Panc1 (cell line): ENCODE data around the gene PGBD5. TPM values are rescaled to one million over a fixed set of nuclear protein-coding genes. Genes with fewer than 3 reads are reported as not detected.
A peak's percentile ranks its signal among the peaks of the same experiment; 100 is the strongest.

Experiments used
- ATAC-seq: fragments of 200-7000 bp; cut with Tn5 transposase; 2 replicates; pipeline ENCODE4 v1.9.1; 2020; ENCODE audit warnings: mild to moderate bottlenecking, moderate library complexity
- BruUV-seq: library from RNA; stranded (reverse); fragments of 400-500 nt; replicated peaks from 2 replicates; lab custom pipeline; 2021; lab: Mats Ljungman, UMichigan
- CTCF ChIA-PET: fragments of 300-600 bp; sonication (Branson Sonifier 250); formaldehyde crosslinking; loops from one replicate; lab custom pipeline; 2022; ENCODE audit warnings: antibody characterized with exemption; lab: Charles Lee
- POLR2A ChIA-PET: fragments of 300-600 bp; sonication (Branson Sonifier 250); formaldehyde crosslinking; loops from one replicate; lab custom pipeline; 2022; ENCODE audit warnings: antibody characterized with exemption; lab: Charles Lee
- DNase-seq: peaks from one replicate; pipeline ENCODE4 v3.0.0-alpha.2; 2010; ENCODE audit warnings: low read depth, low spot score
- H3K27ac ChIP-seq: 2 replicates; pipeline ENCODE4 v1.5.1; 2011; ENCODE audit warnings: mild to moderate bottlenecking, low read length, inconsistent platforms
- H3K27me3 ChIP-seq: fragments of 200-500 bp; sonication (Bioruptor generic); 2 replicates; pipeline ENCODE4 v1.6.0; 2014; ENCODE audit warnings: low read length, inconsistent platforms; ENCODE audit not compliant: control insufficient read depth, insufficient read depth
- H3K36me3 ChIP-seq: fragments of 200-500 bp; sonication (Bioruptor generic); 2 replicates; pipeline ENCODE4 v1.5.1; 2014; ENCODE audit warnings: inconsistent platforms, mild to moderate bottlenecking, low read length, moderate library complexity; ENCODE audit not compliant: control insufficient read depth, insufficient read depth
- H3K4me1 ChIP-seq: 2 replicates; pipeline ENCODE4 v1.5.1; 2011; ENCODE audit warnings: inconsistent platforms, mild to moderate bottlenecking, low read length, moderate library complexity; ENCODE audit not compliant: control insufficient read depth, insufficient read depth
- H3K4me3 ChIP-seq, 2 experiments: 2 replicates each; pipeline ENCODE4 v1.5.1; 2011 to 2012; ENCODE audit warnings: low read depth in 2 of 2, low read length in 2 of 2, mild to moderate bottlenecking in 2 of 2, inconsistent platforms in 1 of 2, moderate library complexity in 1 of 2
- H3K9me3 ChIP-seq: fragments of 200-500 bp; sonication (Bioruptor generic); 2 replicates; pipeline ENCODE4 v1.5.1; 2014; ENCODE audit warnings: low read depth, mild to moderate bottlenecking, inconsistent platforms, low read length, moderate library complexity; ENCODE audit not compliant: control insufficient read depth, insufficient read depth
- POLR2AphosphoS5 ChIP-seq: IDR thresholded peaks from 2 replicates; pipeline ENCODE4 v1.6.1; 2012; ENCODE audit warnings: mild to moderate bottlenecking, low read depth, low read length, moderate library complexity
- SIN3A ChIP-seq: IDR thresholded peaks from 2 replicates; pipeline ENCODE4 v1.6.1; 2012; ENCODE audit warnings: low read depth, mild to moderate bottlenecking, low read length, moderate library complexity, borderline replicate concordance; ENCODE audit not compliant: insufficient read depth
- TCF7L2 ChIP-seq: IDR thresholded peaks from 2 replicates; pipeline ENCODE4 v1.6.1; 2011; ENCODE audit warnings: mild to moderate bottlenecking, low read depth, low read length, inconsistent platforms
- in situ Hi-C: cut with HindIII; loops from 2 replicates; pipeline ENCODE4 v1.10.0; 2016; ENCODE audit warnings: low sequenced_read_pairs, low pct_unique_long_range_greater_than_20kb
- intact Hi-C: fragments of 100-400 bp; cut with micrococcal nuclease; formaldehyde crosslinking; loops from one replicate; pipeline ENCODE4 v1.10.0; 2022; ENCODE audit not compliant: unreplicated experiment
- total RNA-seq: library from RNA; stranded (reverse); gene quantifications from one replicate; pipeline ENCODE4 v1.2.1, GENCODE V29; 2021; ENCODE audit not compliant: unreplicated experiment
- TF ChIP-seq, protein P1 (sequence below), 2 experiments: IDR thresholded peaks; 2 replicates each; pipeline ENCODE4 v1.6.1; 2011 to 2012; ENCODE audit warnings: low read depth in 2 of 2, control low read depth in 1 of 2, low read length in 1 of 2, mild to moderate bottlenecking in 1 of 2, moderate library complexity in 1 of 2; ENCODE audit not compliant: insufficient read depth in 1 of 2
- TF ChIP-seq, protein P2 (sequence below): fragments of 450-650 bp; IDR thresholded peaks from 2 replicates; pipeline ENCODE4 v1.5.1; 2017; ENCODE audit warnings: mild to moderate bottlenecking

PGBD5 gene
- total RNA-seq, 1 experiment from 2014 or later = 0.05 TPM

DNA sequence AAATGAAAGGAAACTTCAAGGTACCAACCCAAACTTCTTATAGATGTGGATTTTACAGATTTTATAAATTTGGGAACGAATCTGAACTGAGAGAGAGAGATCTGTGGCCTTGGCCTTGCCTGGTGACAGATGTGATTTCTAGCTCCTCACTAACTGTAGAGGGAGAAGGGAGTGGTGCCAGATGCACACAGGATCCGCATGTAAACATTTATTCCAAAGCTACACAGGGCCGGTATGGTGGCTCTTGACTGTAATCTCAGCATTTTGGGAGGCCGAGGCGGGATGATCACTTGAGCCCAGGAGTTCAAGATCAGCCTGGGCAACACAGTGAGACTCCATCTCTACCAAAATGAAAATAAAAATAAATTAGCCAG, 77.1 kb downstream of the PGBD5 start:
- BruUV-seq = no TSS peak
- ATAC-seq = no peak
- intact Hi-C loops = no loop called here
- Histone ChIP-seq H3K36me3 (no peaks in the 10 kb centered on the region), H3K4me1 (no peaks in the 10 kb centered on the region), H3K27ac (no peak overlapping the region), H3K4me3 (no peak overlapping the region), H3K9me3 (no peaks in the 10 kb centered on the region), H3K27me3 (peaks cover 9% of the 10 kb centered on the region)
- in situ Hi-C loops = no loop called here
- no peak for TF ChIP-seq TCF7L2
- no peak for TF ChIP-seq SIN3A
- TF ChIP-seq, protein P1, sequence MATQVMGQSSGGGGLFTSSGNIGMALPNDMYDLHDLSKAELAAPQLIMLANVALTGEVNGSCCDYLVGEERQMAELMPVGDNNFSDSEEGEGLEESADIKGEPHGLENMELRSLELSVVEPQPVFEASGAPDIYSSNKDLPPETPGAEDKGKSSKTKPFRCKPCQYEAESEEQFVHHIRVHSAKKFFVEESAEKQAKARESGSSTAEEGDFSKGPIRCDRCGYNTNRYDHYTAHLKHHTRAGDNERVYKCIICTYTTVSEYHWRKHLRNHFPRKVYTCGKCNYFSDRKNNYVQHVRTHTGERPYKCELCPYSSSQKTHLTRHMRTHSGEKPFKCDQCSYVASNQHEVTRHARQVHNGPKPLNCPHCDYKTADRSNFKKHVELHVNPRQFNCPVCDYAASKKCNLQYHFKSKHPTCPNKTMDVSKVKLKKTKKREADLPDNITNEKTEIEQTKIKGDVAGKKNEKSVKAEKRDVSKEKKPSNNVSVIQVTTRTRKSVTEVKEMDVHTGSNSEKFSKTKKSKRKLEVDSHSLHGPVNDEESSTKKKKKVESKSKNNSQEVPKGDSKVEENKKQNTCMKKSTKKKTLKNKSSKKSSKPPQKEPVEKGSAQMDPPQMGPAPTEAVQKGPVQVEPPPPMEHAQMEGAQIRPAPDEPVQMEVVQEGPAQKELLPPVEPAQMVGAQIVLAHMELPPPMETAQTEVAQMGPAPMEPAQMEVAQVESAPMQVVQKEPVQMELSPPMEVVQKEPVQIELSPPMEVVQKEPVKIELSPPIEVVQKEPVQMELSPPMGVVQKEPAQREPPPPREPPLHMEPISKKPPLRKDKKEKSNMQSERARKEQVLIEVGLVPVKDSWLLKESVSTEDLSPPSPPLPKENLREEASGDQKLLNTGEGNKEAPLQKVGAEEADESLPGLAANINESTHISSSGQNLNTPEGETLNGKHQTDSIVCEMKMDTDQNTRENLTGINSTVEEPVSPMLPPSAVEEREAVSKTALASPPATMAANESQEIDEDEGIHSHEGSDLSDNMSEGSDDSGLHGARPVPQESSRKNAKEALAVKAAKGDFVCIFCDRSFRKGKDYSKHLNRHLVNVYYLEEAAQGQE (IDR thresholded peaks at IDR 0.05; ENCODE audit: insufficient read depth in 1 of 2, low read depth in 2 of 2, low read length in 1 of 2) = no peak
- TF ChIP-seq, protein P2, sequence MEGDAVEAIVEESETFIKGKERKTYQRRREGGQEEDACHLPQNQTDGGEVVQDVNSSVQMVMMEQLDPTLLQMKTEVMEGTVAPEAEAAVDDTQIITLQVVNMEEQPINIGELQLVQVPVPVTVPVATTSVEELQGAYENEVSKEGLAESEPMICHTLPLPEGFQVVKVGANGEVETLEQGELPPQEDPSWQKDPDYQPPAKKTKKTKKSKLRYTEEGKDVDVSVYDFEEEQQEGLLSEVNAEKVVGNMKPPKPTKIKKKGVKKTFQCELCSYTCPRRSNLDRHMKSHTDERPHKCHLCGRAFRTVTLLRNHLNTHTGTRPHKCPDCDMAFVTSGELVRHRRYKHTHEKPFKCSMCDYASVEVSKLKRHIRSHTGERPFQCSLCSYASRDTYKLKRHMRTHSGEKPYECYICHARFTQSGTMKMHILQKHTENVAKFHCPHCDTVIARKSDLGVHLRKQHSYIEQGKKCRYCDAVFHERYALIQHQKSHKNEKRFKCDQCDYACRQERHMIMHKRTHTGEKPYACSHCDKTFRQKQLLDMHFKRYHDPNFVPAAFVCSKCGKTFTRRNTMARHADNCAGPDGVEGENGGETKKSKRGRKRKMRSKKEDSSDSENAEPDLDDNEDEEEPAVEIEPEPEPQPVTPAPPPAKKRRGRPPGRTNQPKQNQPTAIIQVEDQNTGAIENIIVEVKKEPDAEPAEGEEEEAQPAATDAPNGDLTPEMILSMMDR = no peak
- TF ChIP-seq POLR2AphosphoS5 = no peak
- ChIA-PET POLR2A (no interaction called here), CTCF (no interaction called here)
- DNase-seq = no peak

DNA sequence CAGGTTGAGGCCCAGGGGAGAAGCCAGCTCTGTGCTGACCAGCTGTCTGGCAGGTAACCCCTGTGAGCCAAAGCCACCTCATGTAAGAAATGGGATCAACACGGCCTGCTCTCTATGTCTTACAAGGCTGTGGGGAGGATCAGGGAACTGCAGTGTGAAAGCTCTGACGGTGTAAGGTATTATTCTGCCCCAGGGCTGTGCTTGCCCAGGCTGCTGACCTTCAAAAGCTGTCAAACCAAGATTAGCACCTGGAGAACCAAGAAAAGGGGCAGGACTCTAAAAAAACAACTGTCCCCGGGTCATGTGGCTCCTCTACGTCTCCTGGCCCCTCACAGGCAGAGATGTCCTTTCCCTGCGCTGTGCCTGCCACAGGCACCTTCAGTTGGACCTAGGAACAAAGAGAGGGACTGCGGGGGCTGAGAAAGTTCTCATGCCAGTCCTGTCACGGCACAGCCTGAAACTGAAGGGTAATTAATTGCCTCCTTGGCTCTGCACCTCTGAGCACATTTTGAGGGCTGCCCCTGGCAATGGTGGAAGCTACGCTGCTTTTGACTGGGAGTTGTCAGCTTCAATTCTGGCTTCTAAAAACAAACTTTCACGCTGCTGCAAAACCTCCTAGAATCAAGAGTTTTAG, 77.6 kb downstream of the PGBD5 start:
- ATAC-seq = 0 out of 2 replicates have a peak, but pooled peaks have one; percentile 26
- POLR2A ChIA-PET = no interaction called here
- intact Hi-C loops (no loop called here), in situ Hi-C loops (no loop called here)
- CTCF ChIA-PET = no interaction called here
- no peak overlapping the region for H3K27ac ChIP-seq
- H3K9me3 ChIP-seq = no peaks in the 10 kb centered on the region
- TF ChIP-seq, protein P2 = no peak
- TF ChIP-seq, protein P1 (IDR thresholded peaks at IDR 0.05; ENCODE audit: insufficient read depth in 1 of 2, low read depth in 2 of 2, low read length in 1 of 2) = no peak
- TF ChIP-seq TCF7L2 = no peak
- TF ChIP-seq SIN3A = no peak
- no peak for TF ChIP-seq POLR2AphosphoS5
- H3K4me1 ChIP-seq = no peaks in the 10 kb centered on the region
- H3K27me3 ChIP-seq = peaks cover 9% of the 10 kb centered on the region
- DNase-seq = no peak
- H3K4me3 ChIP-seq = no peak overlapping the region
- no TSS peak for BruUV-seq
- H3K36me3 ChIP-seq = no peaks in the 10 kb centered on the region
